ENCODE data around the gene PIK3C3.

DNA sequence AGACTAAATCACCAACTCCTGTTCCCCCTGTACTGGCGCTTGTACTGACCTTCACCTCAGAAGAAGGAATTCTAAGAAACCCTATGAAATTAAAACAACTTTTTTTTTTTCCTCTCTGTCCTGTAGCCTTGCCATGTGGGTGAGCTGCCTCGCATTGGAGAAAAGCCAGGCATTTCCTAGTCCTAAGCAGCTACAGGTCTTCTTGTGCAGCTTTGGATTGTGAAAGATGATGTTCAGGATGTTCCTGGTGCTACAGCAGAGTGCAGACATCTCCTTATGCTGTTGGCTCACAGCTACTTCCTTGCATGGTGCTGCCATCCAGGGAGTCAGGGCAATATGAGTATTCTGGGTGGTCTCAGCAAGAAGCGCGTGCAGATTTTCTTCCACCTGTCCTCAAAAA is 11.9 kb downstream of the PIK3C3 start:
- TF ChIP-seq CTCF (conservative IDR thresholded peaks at IDR 0.05) (no peak), ZFX (IDR thresholded peaks at IDR 0.05) (no peak)
